ENCODE data around the gene DIP2C. TPM values are rescaled to one million over a fixed set of nuclear protein-coding genes. Genes with fewer than 3 reads are reported as not detected.
"Not testable (repeated sequence)": the region's sequence is repeated elsewhere in the genome, so short reads cannot be mapped to it uniquely, and the experiment has no call there.

The DIP2C gene
- total RNA-seq, 2 experiments from 2014 or later = 1.6 to 1.7 TPM

DNA sequence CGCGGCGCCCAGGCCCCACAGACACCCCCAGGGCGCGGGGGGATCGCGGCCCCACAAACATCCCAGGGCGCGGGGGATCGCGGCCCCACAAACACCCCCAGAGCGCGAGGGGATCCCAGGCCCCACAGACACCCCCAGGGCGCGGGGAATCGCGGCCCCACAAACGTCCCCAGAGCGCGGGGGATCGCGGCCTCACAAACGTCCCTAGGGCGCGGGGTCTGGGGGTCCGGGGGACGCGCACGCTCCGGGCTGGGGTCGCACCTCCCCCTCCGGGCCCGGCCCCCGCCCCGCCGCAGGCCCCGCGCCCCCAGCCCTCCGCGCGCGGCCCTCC is 382 bp downstream of the DIP2C start:
- Mint-ChIP-seq H3K9me3 (no peaks in the 10 kb centered on the region), H3K4me3 (no peak overlapping the region), H3K27ac (no peak overlapping the region), H3K27me3 (peaks cover 42% of the 10 kb centered on the region), H3K4me1 (peaks cover 3% of the 10 kb centered on the region), H3K36me3 (no peaks in the 10 kb centered on the region)
- POLR2A ChIA-PET = no interaction called here
- ATAC-seq (ENCODE audit: low read depth) = no peak
- no peak for DNase-seq

DNA sequence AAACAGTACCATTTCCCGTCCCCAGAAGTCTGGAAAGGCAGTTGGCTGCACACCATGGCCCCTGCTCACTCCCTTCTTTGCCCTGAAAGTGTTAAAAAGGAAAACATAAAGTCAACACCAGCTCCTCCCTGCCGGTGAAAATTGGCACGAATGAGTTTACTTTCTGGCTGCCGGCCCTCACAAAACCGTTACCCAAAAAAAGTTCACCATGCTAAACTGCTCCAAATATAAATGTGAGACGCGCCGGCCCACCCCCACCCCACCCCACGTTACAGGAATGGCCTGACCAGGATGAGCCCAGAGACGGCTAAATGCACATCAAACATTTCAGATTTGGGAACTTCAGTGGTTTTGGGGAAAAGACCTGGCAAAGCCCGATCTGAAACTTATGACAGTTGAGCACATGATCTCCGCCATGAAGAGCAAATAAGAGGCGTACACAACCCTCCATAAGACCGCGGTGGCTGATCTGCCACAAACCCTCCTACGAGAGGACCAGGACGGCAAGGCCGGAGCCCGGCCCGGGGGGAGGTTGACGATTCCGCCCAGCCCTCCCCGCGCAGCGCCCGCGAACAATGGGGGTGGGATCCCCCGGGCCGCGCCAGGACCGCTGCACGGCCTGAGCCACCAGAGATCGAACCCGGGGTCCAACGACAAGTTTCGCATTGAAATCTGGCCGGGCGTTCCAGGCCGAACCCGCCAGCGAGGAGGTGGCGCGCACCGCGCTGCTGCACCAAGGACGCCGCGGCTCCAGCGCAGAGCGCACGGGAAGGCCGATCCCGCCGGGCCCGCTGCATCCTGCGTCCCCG is 952 bp downstream of the DIP2C start:
- H3K4me3 Mint-ChIP-seq = no peak overlapping the region
- POLR2A ChIA-PET = no interaction called here
- peaks cover 2% of the 10 kb centered on the region for H3K4me1 Mint-ChIP-seq

DNA sequence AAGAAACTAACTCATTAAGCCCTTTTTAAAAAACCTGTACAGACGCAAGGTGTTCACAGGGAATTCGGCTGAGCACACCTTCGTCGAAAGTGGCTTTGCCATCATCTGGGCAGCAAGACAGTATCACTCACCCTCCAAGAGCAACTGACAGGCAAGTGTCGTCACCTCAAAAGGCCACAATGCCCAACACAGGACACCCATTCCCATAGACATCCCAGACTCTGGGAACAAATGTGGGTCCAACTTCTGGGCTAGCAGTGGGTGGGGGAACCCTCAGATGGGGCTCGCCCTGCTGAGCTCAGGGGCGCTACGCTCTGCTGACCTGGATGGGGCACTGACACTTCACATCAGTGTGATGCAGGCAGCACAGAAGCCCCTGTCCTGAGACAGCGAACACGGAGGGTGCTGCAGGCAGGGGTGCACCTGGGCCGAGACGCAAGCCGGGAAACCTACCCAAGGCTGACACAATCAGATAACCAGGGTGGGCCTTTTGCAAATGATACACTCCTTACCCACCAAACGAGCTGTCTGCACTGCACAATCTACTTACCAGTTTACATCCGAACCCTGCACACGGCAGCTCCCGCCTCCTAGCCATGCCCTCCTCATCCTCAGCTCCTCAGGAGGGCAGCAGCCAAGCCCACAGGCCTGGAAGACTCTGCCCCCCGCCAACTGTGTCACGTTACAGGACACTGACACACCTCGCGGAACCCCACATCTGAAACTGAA is 1.7 kb downstream of the DIP2C start:
- H3K27me3 Mint-ChIP-seq = peaks cover 41% of the 10 kb centered on the region
- H3K9me3 Mint-ChIP-seq = no peaks in the 10 kb centered on the region
- no peak for ATAC-seq (ENCODE audit: low read depth)
- H3K27ac Mint-ChIP-seq = no peak overlapping the region
- H3K4me1 Mint-ChIP-seq = peaks cover 1% of the 10 kb centered on the region
- POLR2A ChIA-PET = no interaction called here
- no peak for DNase-seq
- no peaks in the 10 kb centered on the region for H3K36me3 Mint-ChIP-seq
- no peak overlapping the region for H3K4me3 Mint-ChIP-seq

More for the DNA sequence above, 952 bp downstream of the DIP2C start:
- Mint-ChIP-seq H3K27ac (no peak overlapping the region), H3K36me3 (no peaks in the 10 kb centered on the region), H3K27me3 (peaks cover 42% of the 10 kb centered on the region), H3K9me3 (no peaks in the 10 kb centered on the region)
- DNase-seq (no peak), ATAC-seq (ENCODE audit: low read depth) (no peak)

- ATAC-seq (ENCODE audit: low read depth) (no peak), DNase-seq (no peak)
- Mint-ChIP-seq H3K4me1 (peaks cover 1% of the 10 kb centered on the region), H3K27ac (no peak overlapping the region), H3K9me3 (no peaks in the 10 kb centered on the region), H3K4me3 (no peak overlapping the region), H3K36me3 (no peaks in the 10 kb centered on the region), H3K27me3 (peaks cover 30% of the 10 kb centered on the region)
- POLR2A ChIA-PET = no interaction called here
Observed at GRCh38 chr10:686155-686931, 3.1 kb downstream of the DIP2C start.

DNA sequence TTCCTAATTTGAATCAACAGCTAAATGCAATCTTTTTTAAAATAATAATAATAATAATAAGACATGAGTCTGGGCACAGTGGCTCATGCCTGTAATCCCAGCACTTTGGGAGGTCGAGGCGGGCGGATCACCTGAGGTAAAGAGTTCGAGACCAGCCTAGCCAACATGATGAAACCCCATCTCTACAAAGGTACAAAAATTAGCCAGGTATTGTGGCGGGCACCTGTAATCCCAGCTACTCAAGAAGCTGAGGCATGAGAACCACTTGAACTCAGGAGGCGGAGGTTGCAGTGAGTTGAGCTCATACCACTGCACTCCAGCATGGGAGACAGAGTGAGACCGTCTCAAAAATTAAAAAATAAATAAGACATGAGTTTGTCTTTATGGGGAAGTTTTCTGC is 3.9 kb downstream of the DIP2C start:
- H3K4me1 Mint-ChIP-seq = peaks cover 1% of the 10 kb centered on the region
- POLR2A ChIA-PET = no interaction called here
- no peak overlapping the region for H3K27ac Mint-ChIP-seq
- H3K36me3 Mint-ChIP-seq = no peaks in the 10 kb centered on the region
- no peak for ATAC-seq (ENCODE audit: low read depth)
- peaks cover 24% of the 10 kb centered on the region for H3K27me3 Mint-ChIP-seq
- no peaks in the 10 kb centered on the region for H3K9me3 Mint-ChIP-seq
- no peak for DNase-seq
- no peak overlapping the region for H3K4me3 Mint-ChIP-seq

DNA sequence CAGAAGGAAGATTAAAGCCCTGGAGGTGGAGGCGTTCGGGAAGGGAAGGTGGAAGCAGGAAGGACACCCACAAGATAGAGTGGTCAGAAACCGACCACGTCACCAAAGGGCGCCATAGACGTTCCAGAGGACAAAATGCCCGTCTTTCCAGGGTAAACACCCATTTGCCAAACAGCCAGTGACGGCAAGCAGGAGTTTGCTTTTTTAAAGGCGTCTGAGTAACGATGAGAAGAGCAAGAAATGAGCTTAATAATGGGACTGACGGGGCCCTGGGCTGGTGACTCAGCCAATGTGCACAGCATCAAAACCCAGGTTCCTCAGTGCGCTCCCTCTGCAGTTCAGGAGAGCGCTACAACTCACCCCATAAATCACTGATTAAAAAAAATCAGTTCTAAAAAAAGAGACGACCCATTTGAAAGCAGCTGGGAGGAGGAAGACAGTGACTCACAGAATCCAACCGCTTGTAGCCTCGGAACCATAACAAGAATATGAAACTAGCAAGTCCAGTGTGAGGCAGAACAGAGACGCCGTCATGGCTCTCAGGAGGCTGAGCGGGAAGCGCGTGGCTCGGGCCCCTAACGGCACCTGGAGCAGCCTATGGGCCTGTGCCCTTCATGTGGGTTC is 5.9 kb downstream of the DIP2C start:
- ATAC-seq (ENCODE audit: low read depth) = no peak
- no peaks in the 10 kb centered on the region for H3K4me1 Mint-ChIP-seq
- H3K9me3 Mint-ChIP-seq = no peaks in the 10 kb centered on the region
- H3K27me3 Mint-ChIP-seq = peaks cover 17% of the 10 kb centered on the region
- POLR2A ChIA-PET = no interaction called here
- no peak overlapping the region for H3K27ac Mint-ChIP-seq
- DNase-seq = no peak
- no peak overlapping the region for H3K4me3 Mint-ChIP-seq
- H3K36me3 Mint-ChIP-seq = no peaks in the 10 kb centered on the region

GRCh38 chr10:682931-683447 is 6.5 kb downstream of the DIP2C start:
- Mint-ChIP-seq H3K4me3 (no peak overlapping the region), H3K4me1 (no peaks in the 10 kb centered on the region), H3K9me3 (no peaks in the 10 kb centered on the region), H3K36me3 (no peaks in the 10 kb centered on the region), H3K27ac (no peak overlapping the region), H3K27me3 (peaks cover 11% of the 10 kb centered on the region)
- POLR2A ChIA-PET = no interaction called here
- DNase-seq (no peak), ATAC-seq (ENCODE audit: low read depth) (no peak)

- peaks cover 5% of the 10 kb centered on the region for H3K4me1 Mint-ChIP-seq
- no peak for ATAC-seq (ENCODE audit: low read depth)
- H3K9me3 Mint-ChIP-seq = no peaks in the 10 kb centered on the region
- peaks cover 3% of the 10 kb centered on the region for H3K27me3 Mint-ChIP-seq
- no peaks in the 10 kb centered on the region for H3K36me3 Mint-ChIP-seq
- DNase-seq = no peak
- H3K4me3 Mint-ChIP-seq = no peak overlapping the region
- POLR2A ChIA-PET = no interaction called here
- H3K27ac Mint-ChIP-seq = no peak overlapping the region
Observed at GRCh38 chr10:681670-682318, 7.7 kb downstream of the DIP2C start.

DNA sequence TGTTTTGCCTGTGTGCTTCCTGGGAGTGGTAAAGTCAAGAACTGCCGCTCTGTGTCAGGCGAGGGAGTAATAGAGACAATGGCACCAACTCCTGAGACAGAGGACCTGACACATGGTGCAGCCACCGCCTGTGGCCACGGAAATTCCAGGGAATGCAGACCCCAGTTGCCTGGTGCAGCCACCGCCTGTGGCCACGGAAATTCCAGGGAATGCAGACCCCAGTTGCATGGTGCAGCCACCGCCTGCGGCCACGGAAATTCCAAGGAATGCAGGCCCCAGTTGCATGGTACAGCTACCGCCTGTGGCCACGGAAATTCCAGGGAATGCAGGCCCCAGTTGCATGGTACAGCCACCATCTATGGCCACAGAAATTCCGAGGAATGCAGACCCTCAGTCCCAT is 8.7 kb downstream of the DIP2C start:
- no peak for DNase-seq
- H3K4me3 Mint-ChIP-seq = no peak overlapping the region
- POLR2A ChIA-PET = no interaction called here
- H3K27ac Mint-ChIP-seq = no peak overlapping the region
- no peak for ATAC-seq (ENCODE audit: low read depth)
- H3K9me3 Mint-ChIP-seq = no peaks in the 10 kb centered on the region
- no peaks in the 10 kb centered on the region for H3K36me3 Mint-ChIP-seq
- peaks cover 3% of the 10 kb centered on the region for H3K27me3 Mint-ChIP-seq
- H3K4me1 Mint-ChIP-seq = peaks cover 7% of the 10 kb centered on the region

DNA sequence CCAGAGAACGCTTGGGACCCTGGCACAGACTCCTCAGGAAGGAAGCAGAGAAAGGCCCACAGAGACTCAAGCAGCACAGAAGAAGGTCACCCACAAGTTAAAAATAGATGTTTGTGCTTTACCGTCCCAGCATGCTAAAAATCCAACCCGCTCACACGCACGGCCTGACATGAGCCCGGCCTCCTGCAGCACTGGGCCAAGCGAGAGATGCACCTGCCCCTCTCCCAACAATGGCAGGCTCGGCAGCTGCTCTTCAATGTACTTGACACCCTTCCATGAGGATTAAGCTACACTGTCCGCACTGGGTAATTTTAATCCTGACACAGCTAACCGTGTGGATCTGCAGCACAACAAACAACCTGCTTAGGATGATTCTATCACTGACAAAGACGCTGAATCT is 9.3 kb downstream of the DIP2C start:
- Mint-ChIP-seq H3K4me3 (no peak overlapping the region), H3K4me1 (peaks cover 7% of the 10 kb centered on the region), H3K27ac (no peak overlapping the region), H3K36me3 (no peaks in the 10 kb centered on the region), H3K9me3 (no peaks in the 10 kb centered on the region), H3K27me3 (peaks cover 5% of the 10 kb centered on the region)
- POLR2A ChIA-PET = no interaction called here
- no peak for DNase-seq
- no peak for ATAC-seq (ENCODE audit: low read depth)

DNA sequence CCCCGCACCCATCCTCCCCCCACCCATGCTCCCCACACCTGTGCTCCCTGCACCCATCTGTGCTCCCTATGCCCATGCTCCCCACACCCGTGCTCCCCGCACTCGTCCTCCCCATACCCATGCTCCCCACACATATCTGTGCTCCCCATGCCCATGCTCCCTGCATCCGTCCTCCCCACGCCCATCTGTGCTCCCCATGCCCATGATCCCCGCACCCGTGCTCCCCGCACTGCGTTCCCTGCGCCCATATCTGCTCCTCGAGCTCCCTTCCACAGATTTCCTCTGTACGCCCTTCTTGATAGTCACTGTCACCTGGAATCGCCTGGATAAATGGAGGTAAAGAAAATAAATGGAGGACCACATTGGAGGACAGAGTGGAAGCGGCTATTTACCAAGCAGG is 9.9 kb downstream of the DIP2C start:
- no peak overlapping the region for H3K4me3 Mint-ChIP-seq

DNA sequence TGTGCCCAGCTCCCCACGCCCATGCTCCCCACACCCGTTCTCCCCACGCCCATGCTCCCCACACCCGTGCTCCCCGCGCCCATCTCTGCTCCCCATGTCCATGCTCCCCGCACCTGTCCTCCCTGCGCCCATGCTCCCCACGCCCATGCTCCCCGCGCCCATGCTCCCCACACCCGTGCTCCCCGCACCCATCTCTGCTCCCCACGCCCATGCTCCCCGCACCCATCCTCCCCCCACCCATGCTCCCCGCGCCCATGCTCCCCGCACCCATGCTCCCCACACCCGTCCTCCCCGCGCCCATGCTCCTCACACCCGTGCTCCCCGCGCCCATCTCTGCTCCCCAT is 10.8 kb downstream of the DIP2C start:
- H3K9me3 Mint-ChIP-seq; DNase-seq; POLR2A ChIA-PET; H3K27me3 Mint-ChIP-seq; ATAC-seq (ENCODE audit: low read depth); H3K4me1 Mint-ChIP-seq; H3K4me3 Mint-ChIP-seq; H3K36me3 Mint-ChIP-seq; H3K27ac Mint-ChIP-seq: not testable (repeated sequence)

More for the DNA sequence above, 9.9 kb downstream of the DIP2C start:
- DNase-seq (no peak), ATAC-seq (ENCODE audit: low read depth) (no peak)
- Mint-ChIP-seq H3K4me1 (peaks cover 7% of the 10 kb centered on the region), H3K36me3 (no peaks in the 10 kb centered on the region), H3K27me3 (peaks cover 5% of the 10 kb centered on the region), H3K9me3 (no peaks in the 10 kb centered on the region), H3K27ac (no peak overlapping the region)
- POLR2A ChIA-PET = no interaction called here

Measured in activated naive CD8-positive, alpha-beta T cell treated with anti-CD3 and anti-CD28 coated beads, Interleukin-2, amount 10 ng/mL, durations not matched to agents 7 days and 5 days (primary cell).